ENCODE measurements around the gene KCNMA1. TPM values are rescaled to one million over a fixed set of nuclear protein-coding genes. Genes with fewer than 3 reads are reported as not detected.
"Not testable (repeated sequence)": the region's sequence is repeated elsewhere in the genome, so short reads cannot be mapped to it uniquely, and the experiment has no call there.

KCNMA1 gene
- total RNA-seq, result 41.3 TPM
- long read RNA-seq, transcript KCNMA1-219 (2 exons, 2,963 nt), result major isoform, 5 of 49 reads
- long read RNA-seq, partial matches to known transcripts, result 13 of 49 reads
- long read RNA-seq, other reads (novel, unspliced or antisense), result 28 of 49 reads

- Histone ChIP-seq H3K4me1 (peaks cover 4% of the 10 kb centered on the region), H3K4me3 (peak within 1 kb of the TSS; percentile 53), H3K9me3 (no peaks in the 10 kb centered on the region), H3K27ac (no peak within 1 kb of the TSS), H3K27me3 (ENCODE audit: low read depth) (peaks cover 38% of the 10 kb centered on the region), H3K36me3 (no peaks in the 10 kb centered on the region)
- intact Hi-C loops (cut with DNase I), result loop anchor here (10.0 kb wide), 1 partner anchor 143 kb away; no protein-coding TSS in a partner anchor
- TF ChIP-seq CTCF (IDR thresholded peaks at IDR 0.05), result no peak
- ATAC-seq, result peak; percentile 24 to 39
- DNase-seq, result peak; percentile 53
These were observed at the start of gene KCNMA1 for GRCh38 chr10:77637532-77638320. Gene KCNMA1, minus strand, starts transcription at chr10:77637808.

DNA sequence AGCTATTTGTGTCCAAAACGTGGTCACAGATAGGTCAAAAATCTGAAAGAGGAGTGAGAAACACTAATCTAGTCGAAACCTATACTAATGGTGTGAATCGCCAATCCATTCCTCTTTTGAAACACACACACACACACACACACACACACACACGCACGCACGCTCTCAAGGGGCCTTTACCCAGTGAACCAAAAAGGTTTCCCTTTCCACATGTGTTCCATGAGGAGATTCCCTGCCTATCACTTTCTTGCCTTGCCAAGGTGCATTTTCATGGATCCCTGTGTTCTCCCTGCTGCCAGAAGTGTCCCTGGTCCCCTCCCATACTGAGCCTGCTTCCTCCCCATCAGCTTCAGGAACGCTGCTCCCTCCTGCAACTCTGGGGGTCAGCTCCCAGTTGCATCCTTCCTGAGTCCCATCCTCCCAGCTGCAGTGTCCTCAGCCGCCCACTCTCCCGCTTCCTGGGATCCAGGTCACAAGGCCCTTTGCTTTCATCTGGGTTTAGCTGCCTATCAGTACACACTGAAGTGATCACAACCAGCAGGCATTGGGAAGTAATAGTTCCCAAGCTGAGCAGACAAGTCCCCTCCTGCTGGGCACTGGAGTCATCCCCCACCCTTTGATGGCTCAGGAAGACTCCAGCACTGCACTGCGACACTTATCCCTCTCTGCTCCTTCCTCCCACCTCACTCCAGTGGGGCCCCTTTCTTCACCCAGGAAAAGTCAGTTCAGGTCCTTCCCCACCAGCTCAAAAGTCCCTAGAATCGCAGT lies 49.2 kb upstream of the KCNMA1 start:
- no peaks in the 10 kb centered on the region for H3K36me3 ChIP-seq
- ATAC-seq (no peak), DNase-seq (no peak)
- intact Hi-C loops (cut with DNase I), result no loop called here
- H3K4me3 ChIP-seq, result no peak overlapping the region
- no peaks in the 10 kb centered on the region for H3K9me3 ChIP-seq
- no peaks in the 10 kb centered on the region for H3K4me1 ChIP-seq
- no peak for TF ChIP-seq CTCF (IDR thresholded peaks at IDR 0.05)
- H3K27ac ChIP-seq, result no peak overlapping the region
- H3K27me3 ChIP-seq (ENCODE audit: low read depth), result no peaks in the 10 kb centered on the region

DNA sequence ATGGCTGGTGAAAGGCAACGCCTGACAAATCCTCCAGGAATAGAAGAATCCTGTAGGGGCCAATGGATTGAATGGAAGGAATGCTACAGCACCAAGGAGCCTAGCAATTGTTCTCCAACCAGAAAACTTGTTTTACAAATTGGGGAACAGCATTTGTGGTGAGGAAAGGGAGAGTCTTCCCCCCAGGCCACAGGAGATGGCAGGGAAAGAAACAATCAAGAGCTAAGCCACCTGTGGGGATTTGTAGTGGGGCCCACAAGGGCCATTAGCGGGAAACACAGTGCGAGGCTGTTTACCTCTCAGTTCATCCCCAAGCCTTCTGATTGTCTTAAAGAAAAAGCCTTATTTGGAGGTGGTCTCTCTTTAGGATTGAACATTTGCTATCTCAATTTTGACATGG lies 48.5 kb upstream of the KCNMA1 start:
- Histone ChIP-seq H3K9me3 (no peaks in the 10 kb centered on the region), H3K27ac (no peak overlapping the region), H3K4me3 (no peak overlapping the region), H3K36me3 (no peaks in the 10 kb centered on the region), H3K4me1 (no peaks in the 10 kb centered on the region), H3K27me3 (ENCODE audit: low read depth) (no peaks in the 10 kb centered on the region)
- intact Hi-C loops (cut with DNase I), result no loop called here
- no peak for TF ChIP-seq CTCF (IDR thresholded peaks at IDR 0.05)
- ATAC-seq (no peak), DNase-seq (no peak)

DNA sequence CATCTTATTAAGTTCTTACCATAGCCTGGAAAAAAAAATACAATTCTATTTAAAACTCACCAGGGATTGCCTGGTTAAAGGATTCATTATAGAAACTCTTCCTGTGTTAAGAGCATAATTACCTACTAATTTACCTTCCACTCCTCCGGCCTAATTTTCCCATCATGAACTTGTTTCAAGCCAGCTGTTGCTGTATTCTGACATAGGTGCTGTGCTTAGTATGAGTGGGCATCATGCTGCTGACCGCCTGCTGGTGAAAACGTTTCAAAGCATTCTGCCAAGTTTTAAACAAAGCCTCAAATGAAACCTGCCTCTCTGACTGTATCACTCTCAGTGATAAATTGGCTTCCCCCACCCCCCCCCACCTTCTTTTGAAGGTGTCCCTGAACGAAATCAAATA lies 47.8 kb upstream of the KCNMA1 start:
- Histone ChIP-seq H3K4me1 (no peaks in the 10 kb centered on the region), H3K36me3 (no peaks in the 10 kb centered on the region), H3K27me3 (ENCODE audit: low read depth) (no peaks in the 10 kb centered on the region), H3K27ac (no peak overlapping the region), H3K9me3 (no peaks in the 10 kb centered on the region), H3K4me3 (no peak overlapping the region)
- no peak for TF ChIP-seq CTCF (IDR thresholded peaks at IDR 0.05)
- no peak for DNase-seq
- no peak for ATAC-seq
- intact Hi-C loops (cut with DNase I), result no loop called here

GRCh38 chr10:77683088-77683432 lies 45.5 kb upstream of the KCNMA1 start:
- H3K4me1 ChIP-seq; ATAC-seq; H3K36me3 ChIP-seq; DNase-seq; intact Hi-C loops (cut with DNase I); H3K27me3 ChIP-seq (ENCODE audit: low read depth); H3K9me3 ChIP-seq; H3K4me3 ChIP-seq; H3K27ac ChIP-seq: not testable (repeated sequence)
